ENCODE measurements around the gene RABGAP1L.

Gene RABGAP1L

GRCh38 chr1:174726880-174727585, 567.7 kb downstream of the RABGAP1L start:
- H3K36me3 ChIP-seq (replicated peaks; ENCODE audit: low read depth, low read length): no peaks in the 10 kb centered on the region
- H4K20me1 ChIP-seq (ENCODE audit: insufficient read depth, low read length): no peaks in the 10 kb centered on the region
- H3K27ac ChIP-seq (ENCODE audit: low read length): no peak overlapping the region
- no peak overlapping the region for H2AFZ ChIP-seq (ENCODE audit: low read depth, low read length)
- no peak overlapping the region for H3K4me3 ChIP-seq (ENCODE audit: low read length)
- no peak overlapping the region for H3K4me2 ChIP-seq (ENCODE audit: low read length)
- H3K27me3 ChIP-seq (ENCODE audit: low read depth, low read length): no peaks in the 10 kb centered on the region
- no peaks in the 10 kb centered on the region for H3K4me1 ChIP-seq (ENCODE audit: low read length)
- H3K79me2 ChIP-seq (ENCODE audit: low read length): no peaks in the 10 kb centered on the region
- H3K9me3 ChIP-seq (ENCODE audit: insufficient read depth, low read length): no peaks in the 10 kb centered on the region
- H3K9ac ChIP-seq (ENCODE audit: low read length): no peak overlapping the region
- no peak for TF ChIP-seq CTCF (IDR thresholded peaks at IDR 0.05; ENCODE audit: low read depth, low read length)
- no peak for TF ChIP-seq EZH2phosphoT487 (IDR thresholded peaks at IDR 0.05; ENCODE audit: low read depth)

GRCh38 chr1:174734270-174734669, 575.0 kb downstream of the RABGAP1L start:
- H3K9ac ChIP-seq (ENCODE audit: low read length): no peak overlapping the region
- no peaks in the 10 kb centered on the region for H3K9me3 ChIP-seq (ENCODE audit: insufficient read depth, low read length)
- H3K27me3 ChIP-seq (ENCODE audit: low read depth, low read length): no peaks in the 10 kb centered on the region
- H3K4me2 ChIP-seq (ENCODE audit: low read length): peak overlapping the region; percentile 32; the same call in 1 of the 2 replicates
- peaks cover 6% of the 10 kb centered on the region; the same call in 1 of the 2 replicates for H4K20me1 ChIP-seq (ENCODE audit: insufficient read depth, low read length)
- H2AFZ ChIP-seq (ENCODE audit: low read depth, low read length): no peak overlapping the region
- H3K27ac ChIP-seq (ENCODE audit: low read length): no peak overlapping the region
- H3K4me1 ChIP-seq (ENCODE audit: low read length): peaks cover 17% of the 10 kb centered on the region
- TF ChIP-seq EZH2phosphoT487 (IDR thresholded peaks at IDR 0.05; ENCODE audit: low read depth) (no peak), CTCF (IDR thresholded peaks at IDR 0.05; ENCODE audit: low read depth, low read length) (no peak)
- no peak overlapping the region for H3K4me3 ChIP-seq (ENCODE audit: low read length)
- no peaks in the 10 kb centered on the region for H3K36me3 ChIP-seq (replicated peaks; ENCODE audit: low read depth, low read length)
- H3K79me2 ChIP-seq (ENCODE audit: low read length): no peaks in the 10 kb centered on the region

- peaks cover 6% of the 10 kb centered on the region; the same call in 1 of the 2 replicates for H4K20me1 ChIP-seq (ENCODE audit: insufficient read depth, low read length)
- no peaks in the 10 kb centered on the region for H3K79me2 ChIP-seq (ENCODE audit: low read length)
- H3K27ac ChIP-seq (ENCODE audit: low read length): no peak overlapping the region
- TF ChIP-seq EZH2phosphoT487 (IDR thresholded peaks at IDR 0.05; ENCODE audit: low read depth) (no peak), CTCF (IDR thresholded peaks at IDR 0.05; ENCODE audit: low read depth, low read length) (no peak)
- no peak overlapping the region for H3K4me3 ChIP-seq (ENCODE audit: low read length)
- no peak overlapping the region for H2AFZ ChIP-seq (ENCODE audit: low read depth, low read length)
- H3K27me3 ChIP-seq (ENCODE audit: low read depth, low read length): no peaks in the 10 kb centered on the region
- peaks cover 17% of the 10 kb centered on the region for H3K4me1 ChIP-seq (ENCODE audit: low read length)
- no peak overlapping the region for H3K4me2 ChIP-seq (ENCODE audit: low read length)
- no peak overlapping the region for H3K9ac ChIP-seq (ENCODE audit: low read length)
- no peaks in the 10 kb centered on the region for H3K36me3 ChIP-seq (replicated peaks; ENCODE audit: low read depth, low read length)
- H3K9me3 ChIP-seq (ENCODE audit: insufficient read depth, low read length): no peaks in the 10 kb centered on the region
Observed at GRCh38 chr1:174736831-174737230, 577.5 kb downstream of the RABGAP1L start.

- Histone ChIP-seq H3K9ac (ENCODE audit: low read length) (no peak overlapping the region), H3K4me3 (ENCODE audit: low read length) (no peak overlapping the region), H3K4me2 (ENCODE audit: low read length) (no peak overlapping the region), H3K36me3 (replicated peaks; ENCODE audit: low read depth, low read length) (no peaks in the 10 kb centered on the region), H3K4me1 (ENCODE audit: low read length) (0 out of 2 replicates have a peak, but pooled peaks cover 3% of the 10 kb centered on the region), H3K27ac (ENCODE audit: low read length) (no peak overlapping the region), H3K9me3 (ENCODE audit: insufficient read depth, low read length) (no peaks in the 10 kb centered on the region), H4K20me1 (ENCODE audit: insufficient read depth, low read length) (no peaks in the 10 kb centered on the region), H3K27me3 (ENCODE audit: low read depth, low read length) (no peaks in the 10 kb centered on the region), H3K79me2 (ENCODE audit: low read length) (no peaks in the 10 kb centered on the region), H2AFZ (ENCODE audit: low read depth, low read length) (no peak overlapping the region)
- TF ChIP-seq EZH2phosphoT487 (IDR thresholded peaks at IDR 0.05; ENCODE audit: low read depth) (no peak), CTCF (IDR thresholded peaks at IDR 0.05; ENCODE audit: low read depth, low read length) (no peak)
Observed at GRCh38 chr1:174740249-174740968, 581.1 kb downstream of the RABGAP1L start.
